HG03565 (cell line): ENCODE measurements around the gene DISC1.

ENCODE experiments used
- ATAC-seq: cut with Tn5 transposase; IDR thresholded peaks from one replicate; pipeline ENCODE4 v1.9.1; 2021; ENCODE audit warnings: mild to moderate bottlenecking, moderate library complexity; ENCODE audit not compliant: unreplicated experiment

The DISC1 gene

GRCh38 chr1:231972111-231972445, 345.5 kb downstream of the DISC1 start:
- ATAC-seq, result no peak

- no peak for ATAC-seq
Observed at GRCh38 chr1:231973830-231974229, 347.2 kb downstream of the DISC1 start.

- no peak for ATAC-seq
Observed at GRCh38 chr1:231976231-231976630, 349.6 kb downstream of the DISC1 start.

GRCh38 chr1:231981675-231982074, 355.1 kb downstream of the DISC1 start:
- no peak for ATAC-seq

GRCh38 chr1:231982871-231983587, 356.4 kb downstream of the DISC1 start:
- no peak for ATAC-seq

GRCh38 chr1:231983588-231984193, 357.1 kb downstream of the DISC1 start:
- ATAC-seq, result no peak

GRCh38 chr1:231985296-231986023, 358.9 kb downstream of the DISC1 start:
- no peak for ATAC-seq

GRCh38 chr1:231986631-231987336, 360.2 kb downstream of the DISC1 start:
- no peak for ATAC-seq

GRCh38 chr1:231990388-231990787, 363.8 kb downstream of the DISC1 start:
- no peak for ATAC-seq

GRCh38 chr1:231991231-231991630, 364.6 kb downstream of the DISC1 start:
- no peak for ATAC-seq

- no peak for ATAC-seq
Observed at GRCh38 chr1:231993968-231994455, 367.4 kb downstream of the DISC1 start.

- no peak for ATAC-seq
Observed at GRCh38 chr1:231998791-231999190, 372.2 kb downstream of the DISC1 start.

GRCh38 chr1:232005300-232005699, 378.7 kb downstream of the DISC1 start:
- ATAC-seq, result no peak

GRCh38 chr1:232009741-232010140, 383.2 kb downstream of the DISC1 start:
- no peak for ATAC-seq

- no peak for ATAC-seq
Observed at GRCh38 chr1:232011961-232012360, 385.4 kb downstream of the DISC1 start.

- ATAC-seq, result no peak
Observed at GRCh38 chr1:232012773-232013386, 386.3 kb downstream of the DISC1 start.

GRCh38 chr1:232014941-232015340, 388.4 kb downstream of the DISC1 start:
- ATAC-seq, result no peak

- ATAC-seq, result no peak
Observed at GRCh38 chr1:232016616-232017015, 390.0 kb downstream of the DISC1 start.

GRCh38 chr1:232017057-232017456, 390.5 kb downstream of the DISC1 start:
- ATAC-seq, result no peak

GRCh38 chr1:232017759-232018158, 391.2 kb downstream of the DISC1 start:
- ATAC-seq, result no peak
